H1 (cell line): ENCODE data around the gene ALPL. TPM values are rescaled to one million over a fixed set of nuclear protein-coding genes. Genes with fewer than 3 reads are reported as not detected.

Experiments
- CTCF ChIA-PET: fragments of 300-600 bp; sonication (Branson Sonifier 250); formaldehyde crosslinking; loops from one replicate; lab custom pipeline; 2021; ENCODE audit not compliant: partially characterized antibody; lab: Charles Lee
- POLR2A ChIA-PET: fragments of 300-600 bp; sonication (Branson Sonifier 250); formaldehyde crosslinking; loops from one replicate; lab custom pipeline; 2021; ENCODE audit warnings: inconsistent platforms; ENCODE audit not compliant: partially characterized antibody; lab: Charles Lee
- DNase-seq, 2 experiments: peaks; one replicate each; pipeline versions ENCODE4 v3.0.0 to v3.0.0-alpha.2; 2010 to 2022; ENCODE audit warnings: low spot score in 2 of 2, low read depth in 1 of 2, mixed read lengths in 1 of 2
- FAIRE-seq: peaks from 2 replicates; lab custom pipeline; 2011; peaks lifted over from hg19 to GRCh38; lab: Jason Lieb, UNC
- H2AFZ ChIP-seq: 2 replicates; pipeline ENCODE4 v1.8.1; 2012; ENCODE audit warnings: low read length, inconsistent platforms
- H2AK5ac ChIP-seq: 2 replicates; pipeline ENCODE4 v1.6.1; 2013; ENCODE audit warnings: low read depth, low read length
- H2BK120ac ChIP-seq: replicated peaks from 2 replicates; pipeline ENCODE3; 2013; ENCODE audit warnings: low read depth, low read length, inconsistent platforms
- H2BK12ac ChIP-seq: 2 replicates; pipeline ENCODE4 v1.6.1; 2013; ENCODE audit warnings: low read depth, low read length
- H2BK15ac ChIP-seq: 2 replicates; pipeline ENCODE4 v1.6.1; 2013; ENCODE audit warnings: low read length
- H2BK20ac ChIP-seq: 2 replicates; pipeline ENCODE4 v1.6.1; 2013; ENCODE audit warnings: low read length
- H2BK5ac ChIP-seq: 2 replicates; pipeline ENCODE4 v1.6.1; 2013; ENCODE audit warnings: low read depth, low read length
- H3K14ac ChIP-seq: 2 replicates; pipeline ENCODE4 v1.6.1; 2013; ENCODE audit warnings: inconsistent platforms; ENCODE audit not compliant: insufficient read length
- H3K18ac ChIP-seq: 2 replicates; pipeline ENCODE4 v1.6.1; 2013; ENCODE audit warnings: low read length; ENCODE audit errors: extremely low read depth
- H3K23ac ChIP-seq: 2 replicates; pipeline ENCODE4 v1.6.1; 2013; ENCODE audit warnings: inconsistent platforms; ENCODE audit not compliant: insufficient read length
- H3K23me2 ChIP-seq: 2 replicates; pipeline ENCODE4 v1.6.1; 2013; ENCODE audit warnings: low read depth, low read length
- H3K27ac ChIP-seq: 2 replicates; pipeline ENCODE4 v1.6.1; 2011; ENCODE audit warnings: low read depth, low read length, inconsistent platforms
- H3K27me3 ChIP-seq, 4 experiments: replicated peaks in 1 of 4; 1 replicate in 1 of 4; 2 replicates in 3 of 4; pipeline versions ENCODE4 v1.6.1 to v1.8.1; 2011 to 2013; ENCODE audit warnings: low read length in 3 of 4, mild to moderate bottlenecking in 3 of 4, inconsistent platforms in 2 of 4, mixed read lengths in 2 of 4, moderate library complexity in 1 of 4; ENCODE audit not compliant: control insufficient read depth in 3 of 4, insufficient read depth in 3 of 4; ENCODE audit errors: extremely low read depth in 1 of 4
- H3K36me3 ChIP-seq, 4 experiments: 2 replicates each; pipeline versions ENCODE4 v1.6.1 to v1.8.1; 2011 to 2013; ENCODE audit warnings: mild to moderate bottlenecking in 4 of 4, low read length in 3 of 4, moderate library complexity in 2 of 4, control low read depth in 1 of 4, inconsistent platforms in 1 of 4; ENCODE audit not compliant: insufficient read depth in 4 of 4, control insufficient read depth in 2 of 4
- H3K4ac ChIP-seq: replicated peaks from 2 replicates; pipeline ENCODE3; 2013; ENCODE audit warnings: low read length, low read depth, mixed read lengths, inconsistent platforms; ENCODE audit not compliant: insufficient read length
- H3K4me1 ChIP-seq, 4 experiments: replicated peaks in 1 of 4; 1 replicate in 1 of 4; 2 replicates in 3 of 4; pipeline versions ENCODE4 v1.6.1 to v1.8.1; 2011 to 2013; ENCODE audit warnings: low read length in 3 of 4, inconsistent platforms in 2 of 4, mixed read lengths in 1 of 4; ENCODE audit not compliant: insufficient read depth in 4 of 4, control insufficient read depth in 3 of 4
- H3K4me2 ChIP-seq, 2 experiments: 2 replicates each; pipeline versions ENCODE4 v1.6.1 to v1.8.1; 2011 to 2013; ENCODE audit warnings: low read depth in 2 of 2, low read length in 2 of 2, control low read depth in 1 of 2, inconsistent platforms in 1 of 2, mild to moderate bottlenecking in 1 of 2; ENCODE audit not compliant: insufficient read depth in 1 of 2
- H3K4me3 ChIP-seq, 4 experiments: fragments of 200-600, 300-600 bp in 1 of 4; sonication (generic), shearing (Covaris generic), sonication (Bioruptor Twin) in 1 of 4; 2 replicates each; pipeline versions ENCODE4 v1.5.1 to v1.8.1; 2011 to 2016; ENCODE audit warnings: low read length in 4 of 4, low read depth in 3 of 4, control low read depth in 2 of 4, inconsistent platforms in 2 of 4, mild to moderate bottlenecking in 2 of 4, mixed read lengths in 1 of 4, moderate library complexity in 1 of 4; ENCODE audit not compliant: insufficient read depth in 2 of 4; ENCODE audit errors: extremely low read depth in 1 of 4
- H3K56ac ChIP-seq: replicated peaks from 2 replicates; pipeline ENCODE3; 2013; ENCODE audit warnings: low read depth, mild to moderate bottlenecking, mixed read lengths, low read length, inconsistent platforms; ENCODE audit not compliant: insufficient read length
- H3K79me1 ChIP-seq: 2 replicates; pipeline ENCODE4 v1.6.1; 2013; ENCODE audit warnings: low read depth, low read length, control low read depth
- H3K79me2 ChIP-seq, 2 experiments: 2 replicates each; pipeline versions ENCODE4 v1.6.1 to v1.8.1; 2012 to 2013; ENCODE audit warnings: low read length in 2 of 2, mild to moderate bottlenecking in 2 of 2, inconsistent platforms in 1 of 2; ENCODE audit not compliant: insufficient read depth in 2 of 2, control insufficient read depth in 1 of 2
- H3K9ac ChIP-seq, 4 experiments: replicated peaks in 1 of 4; 1 replicate in 1 of 4; 2 replicates in 3 of 4; pipeline versions ENCODE4 v1.6.1 to v1.8.1; 2011 to 2013; ENCODE audit warnings: low read depth in 3 of 4, low read length in 3 of 4, control low read depth in 2 of 4, mild to moderate bottlenecking in 2 of 4, moderate library complexity in 2 of 4, inconsistent platforms in 1 of 4; ENCODE audit errors: extremely low read depth in 1 of 4
- H3K9me3 ChIP-seq, 2 experiments: 2 replicates each; pipeline versions ENCODE4 v1.6.1 to v1.8.1; 2012 to 2013; ENCODE audit warnings: mild to moderate bottlenecking in 2 of 2, moderate library complexity in 2 of 2, control low read depth in 1 of 2, inconsistent platforms in 1 of 2, low read depth in 1 of 2, low read length in 1 of 2, mixed read lengths in 1 of 2; ENCODE audit not compliant: insufficient read depth in 2 of 2
- H4K20me1 ChIP-seq, 2 experiments: replicated peaks in 1 of 2; 2 replicates each; pipeline versions ENCODE3 to v1.8.1; 2011 to 2013; ENCODE audit warnings: inconsistent platforms in 2 of 2, low read length in 2 of 2, mild to moderate bottlenecking in 1 of 2; ENCODE audit not compliant: insufficient read depth in 2 of 2, control insufficient read depth in 1 of 2
- H4K5ac ChIP-seq: 2 replicates; pipeline ENCODE4 v1.6.1; 2013; ENCODE audit warnings: low read length, low read depth, mixed read lengths, inconsistent platforms; ENCODE audit not compliant: insufficient read length
- H4K8ac ChIP-seq: 2 replicates; pipeline ENCODE4 v1.8.0; 2013; ENCODE audit warnings: mild to moderate bottlenecking, moderate library complexity, low read length, inconsistent platforms; ENCODE audit not compliant: insufficient read depth; ENCODE audit errors: extremely low read depth
- H4K91ac ChIP-seq: replicated peaks from 2 replicates; pipeline ENCODE3; 2013; ENCODE audit warnings: low read length, mixed read lengths, inconsistent platforms; ENCODE audit not compliant: insufficient read length
- EP300 ChIP-seq, 2 experiments: IDR thresholded peaks; 1 replicate in 1 of 2; 2 replicates in 1 of 2; pipeline ENCODE4 v1.6.1; 2011 to 2012; ENCODE audit warnings: low read depth in 2 of 2, low read length in 2 of 2, mild to moderate bottlenecking in 2 of 2, borderline replicate concordance in 1 of 2, inconsistent platforms in 1 of 2, moderate library complexity in 1 of 2
- KDM1A ChIP-seq: fragments of 200-600, 300-600 bp; sonication (generic); IDR thresholded peaks from 2 replicates; pipeline ENCODE4 v1.7.1; 2016; ENCODE audit warnings: mild to moderate bottlenecking, low read length, borderline replicate concordance
- KDM4A ChIP-seq: IDR thresholded peaks from one replicate; pipeline ENCODE4 v1.7.1; 2012; ENCODE audit warnings: low read depth, mild to moderate bottlenecking, moderate library complexity, low read length, inconsistent platforms; ENCODE audit not compliant: severe bottlenecking
- NRF1 ChIP-seq: IDR thresholded peaks from 2 replicates; pipeline ENCODE4 v1.6.1; 2011; ENCODE audit warnings: mild to moderate bottlenecking, low read depth, low read length, improper control_type of control experiment
- SIN3A ChIP-seq, 2 experiments: IDR thresholded peaks in 1 of 2; conservative IDR thresholded peaks in 1 of 2; 2 replicates each; pipeline ENCODE4 v1.6.1; 2011 to 2012; ENCODE audit warnings: low read length in 2 of 2, improper control_type of control experiment in 1 of 2, low read depth in 1 of 2, mild to moderate bottlenecking in 1 of 2
- SRF ChIP-seq: IDR thresholded peaks from 2 replicates; pipeline ENCODE4 v1.6.1; 2011; ENCODE audit warnings: mild to moderate bottlenecking, low read depth, low read length, moderate library complexity
- WGBS, 2 experiments: shearing (Covaris generic) in 1 of 2; methylation state at CpG; one replicate each; pipeline versions ENCODE4 v1.1.6 to v1.1.7; 2013 to 2015; ENCODE audit warnings: low lambda C conversion rate in 2 of 2, mixed read lengths in 2 of 2, inconsistent platforms in 1 of 2, low coverage in 1 of 2, missing lambda C conversion rate in 1 of 2; ENCODE audit not compliant: insufficient replicate concordance in 2 of 2, insufficient coverage in 1 of 2, insufficient read length in 1 of 2; ENCODE audit errors: extremely low coverage in 1 of 2, missing lambda C conversion rate in 1 of 2; 5-methylcytosine and 5-hydroxymethylcytosine counted together
- polyA plus RNA-seq, 7 experiments: library from polyadenylated mRNA; depleted of rRNA in 3 of 7; stranded (reverse) in 5 of 7; unstranded in 2 of 7; fragments of >200 nt in 5 of 7; fragments of 200-250 nt in 2 of 7; gene quantifications; 1 replicate in 5 of 7; 2 replicates in 1 of 7; 4 replicates in 1 of 7; pipeline versions ENCODE4 v1.2.1 to v1.2.3, GENCODE V29; 2011 to 2013; ENCODE audit warnings: missing spikeins in 2 of 7, mixed read lengths in 2 of 7
- total RNA-seq: library from RNA; stranded (reverse); fragmentation: NEBNext Ultra II Directional; extraction: Animal tissue kit (Norgen Biotek cat#: 25700); gene quantifications from 2 replicates; pipeline ENCODE4 v1.2.1, GENCODE V29; 2021

ALPL gene
- total and polyA plus RNA-seq, 2 of the 8 experiments (the other 6 are each of a cell fraction or from before 2014, with no cell fraction given): 175 to 362 TPM

DNA sequence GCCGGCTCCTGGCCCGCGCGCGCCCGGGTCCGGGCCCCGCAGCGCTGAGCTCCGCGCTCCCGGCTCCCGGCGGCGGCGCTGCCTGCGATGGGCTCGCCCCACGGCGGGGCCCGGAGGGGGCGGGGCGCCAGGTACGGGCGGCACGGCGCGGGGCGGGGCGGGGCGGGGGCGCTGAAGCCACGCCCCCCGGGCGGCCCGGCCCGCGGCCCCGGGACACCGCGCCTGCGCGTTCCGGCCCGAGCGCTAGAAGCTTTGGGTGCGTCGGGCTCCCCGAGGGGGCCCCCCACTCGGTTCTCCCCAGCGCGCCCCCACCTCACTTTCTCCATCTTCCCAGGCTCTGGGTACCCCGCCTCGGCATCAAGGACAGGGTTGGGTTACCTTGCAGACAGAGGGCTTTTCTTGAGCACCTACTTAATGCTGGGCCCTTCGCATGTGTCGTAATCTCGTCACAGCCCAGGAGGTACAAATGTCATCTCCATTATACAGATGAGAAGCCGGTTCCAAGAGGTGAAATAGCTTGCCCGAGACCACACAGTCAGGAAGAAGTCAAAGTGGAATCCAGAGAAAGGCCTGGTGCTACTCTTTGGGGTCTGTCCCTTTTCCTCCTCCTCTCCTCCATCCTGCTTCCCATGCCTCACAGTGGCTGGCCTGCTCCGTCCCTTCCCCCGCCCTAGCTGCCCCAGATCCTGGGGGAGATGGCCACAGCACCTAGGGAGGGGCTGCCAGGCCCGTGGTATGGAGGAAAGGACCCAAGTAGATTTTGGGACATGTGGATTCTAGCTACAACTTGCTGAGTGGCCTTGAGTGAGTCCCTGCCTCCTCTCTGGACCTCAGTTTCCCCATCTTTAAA, 113.5 kb downstream of the ALPL start:
- WGBS, 2 experiments: 18% methylated on average over 32 of the region's 62 CpGs; no CpG with 5 or more reads in 1 of the 2 experiments
- H3K9me3 ChIP-seq: no peaks in the 10 kb centered on the region
- H2AK5ac ChIP-seq: no peak overlapping the region
- ChIA-PET POLR2A (interaction anchor here (1.3 to 2.9 kb wide), 3 partner anchors 9 to 19 kb away, joined by 4 to 14 read pairs (median 4); no protein-coding TSS in a partner anchor), CTCF (interaction anchor here (1.1 to 2.1 kb wide), 7 partner anchors 10 to 406 kb away, joined by 3 to 5 read pairs (median 3); no protein-coding TSS in a partner anchor)
- no peaks in the 10 kb centered on the region for H3K36me3 ChIP-seq
- H3K4me1 ChIP-seq: peaks cover 0 to 23% (median 17%) of the 10 kb centered on the region in 4 experiments; a peak in 6 of 7 replicates
- no peak overlapping the region for H3K23ac ChIP-seq
- no peak overlapping the region for H3K18ac ChIP-seq
- no peak for TF ChIP-seq SRF
- peak; percentile 11; the same call in 1 of the 2 replicates for TF ChIP-seq NRF1
- 0 out of 2 replicates have a peak, but pooled peaks have one; percentile 19 for TF ChIP-seq KDM1A
- TF ChIP-seq EP300 (IDR thresholded peaks at IDR 0.05; ENCODE audit: borderline replicate concordance in 1 of 2, low read depth in 2 of 2, low read length in 2 of 2): no peak
- no peak for TF ChIP-seq SIN3A (conservative IDR thresholded peaks at IDR 0.05 in 1 of 2, IDR thresholded peaks at IDR 0.05 in 1 of 2; ENCODE audit: low read depth in 1 of 2, low read length in 2 of 2)
- TF ChIP-seq KDM4A: peak; percentile 69
- no peak overlapping the region for H2BK5ac ChIP-seq
- peaks cover 3 to 11% of the 10 kb centered on the region in 2 experiments for H4K20me1 ChIP-seq
- peak overlapping the region; percentile 84 for H2AFZ ChIP-seq
- H2BK15ac ChIP-seq: no peak overlapping the region
- H3K4me3 ChIP-seq: peak overlapping the region; percentile 24 to 60 (median 32)
- H4K91ac ChIP-seq: no peak overlapping the region
- H4K8ac ChIP-seq: peak overlapping the region; percentile 45; the same call in 1 of the 2 replicates
- H4K5ac ChIP-seq: no peak overlapping the region
- H3K56ac ChIP-seq: no peak overlapping the region
- peak overlapping the region; percentile 68 to 70 for H3K4me2 ChIP-seq
- no peak overlapping the region for H3K14ac ChIP-seq
- H3K27ac ChIP-seq: no peak overlapping the region
- no peak overlapping the region for H3K4ac ChIP-seq
- no peaks in the 10 kb centered on the region for H3K79me2 ChIP-seq
- no peak overlapping the region for H2BK20ac ChIP-seq
- H3K23me2 ChIP-seq: peaks cover 3% of the 10 kb centered on the region
- H2BK120ac ChIP-seq: no peak overlapping the region
- FAIRE-seq: no peak
- peak in 1 of 2 experiments; percentile 81 for DNase-seq
- no peak overlapping the region for H3K9ac ChIP-seq
- H3K79me1 ChIP-seq: no peaks in the 10 kb centered on the region
- H3K27me3 ChIP-seq: peaks cover 0 to 26% (median 13%) of the 10 kb centered on the region in 4 experiments; a peak in 5 of 7 replicates
- H2BK12ac ChIP-seq: no peak overlapping the region
